ENCODE results near the gene CCSER2. TPM values are rescaled to one million over a fixed set of nuclear protein-coding genes. Genes with fewer than 3 reads are reported as not detected.

CCSER2 gene
- total RNA-seq, 1 donor from 2014 or later, result 80.2 TPM

- H3K27me3 Mint-ChIP-seq (ENCODE audit: unreplicated experiment), result no peaks in the 10 kb centered on the region
- H3K9me3 Mint-ChIP-seq (ENCODE audit: unreplicated experiment), result peaks cover 13% of the 10 kb centered on the region
- H3K4me3 Mint-ChIP-seq (ENCODE audit: unreplicated experiment), result no peak overlapping the region
- TF ChIP-seq CTCF (IDR thresholded peaks at IDR 0.05; ENCODE audit: unreplicated experiment), result no peak
- H3K36me3 Mint-ChIP-seq (ENCODE audit: low read depth, unreplicated experiment), result peaks cover 56% of the 10 kb centered on the region
- H3K27ac Mint-ChIP-seq (ENCODE audit: unreplicated experiment), result no peak overlapping the region
- no peak for DNase-seq (ENCODE audit: low spot score)
- no peaks in the 10 kb centered on the region for H3K4me1 Mint-ChIP-seq (ENCODE audit: unreplicated experiment)
These were observed 87.3 kb downstream of the CCSER2 start for GRCh38 chr10:84415539-84416244.

DNA sequence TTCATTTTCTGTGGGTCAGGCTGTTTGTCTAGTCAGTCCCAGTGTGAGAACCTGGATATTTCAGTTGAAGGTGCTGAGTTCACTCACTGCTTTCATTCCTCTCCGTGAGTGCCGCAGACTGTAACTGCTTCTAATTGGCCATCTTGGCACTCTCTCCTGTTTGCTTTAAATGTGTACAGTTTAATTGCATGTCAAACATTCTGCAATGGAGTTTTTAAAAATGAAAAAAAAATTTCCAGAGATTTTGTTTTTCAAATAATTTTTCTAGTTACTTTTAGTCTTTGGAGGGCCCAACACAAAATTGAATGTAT lies 87.8 kb downstream of the CCSER2 start:
- Mint-ChIP-seq H3K9me3 (ENCODE audit: unreplicated experiment) (peaks cover 13% of the 10 kb centered on the region), H3K36me3 (ENCODE audit: low read depth, unreplicated experiment) (peaks cover 55% of the 10 kb centered on the region), H3K27ac (ENCODE audit: unreplicated experiment) (no peak overlapping the region), H3K4me3 (ENCODE audit: unreplicated experiment) (no peak overlapping the region), H3K27me3 (ENCODE audit: unreplicated experiment) (no peaks in the 10 kb centered on the region), H3K4me1 (ENCODE audit: unreplicated experiment) (peaks cover 3% of the 10 kb centered on the region)
- DNase-seq (ENCODE audit: low spot score), result no peak
- TF ChIP-seq CTCF (IDR thresholded peaks at IDR 0.05; ENCODE audit: unreplicated experiment), result no peak

- peaks cover 26% of the 10 kb centered on the region for H3K36me3 Mint-ChIP-seq (ENCODE audit: low read depth, unreplicated experiment)
These were observed 95.3 kb downstream of the CCSER2 start for GRCh38 chr10:84423719-84424118.

GRCh38 chr10:84424731-84425167 lies 96.4 kb downstream of the CCSER2 start:
- no peak for TF ChIP-seq CTCF (IDR thresholded peaks at IDR 0.05; ENCODE audit: unreplicated experiment)
- DNase-seq (ENCODE audit: low spot score), result peak; percentile 32
- Mint-ChIP-seq H3K36me3 (ENCODE audit: low read depth, unreplicated experiment) (peaks cover 20% of the 10 kb centered on the region), H3K27me3 (ENCODE audit: unreplicated experiment) (no peaks in the 10 kb centered on the region), H3K4me3 (ENCODE audit: unreplicated experiment) (no peak overlapping the region), H3K9me3 (ENCODE audit: unreplicated experiment) (no peaks in the 10 kb centered on the region), H3K27ac (ENCODE audit: unreplicated experiment) (peak overlapping the region; percentile 88), H3K4me1 (ENCODE audit: unreplicated experiment) (peaks cover 16% of the 10 kb centered on the region)

More at GRCh38 chr10:84423719-84424118, 95.3 kb downstream of the CCSER2 start:
- Mint-ChIP-seq H3K4me1 (ENCODE audit: unreplicated experiment) (peaks cover 16% of the 10 kb centered on the region), H3K27ac (ENCODE audit: unreplicated experiment) (peak overlapping the region; percentile 6), H3K9me3 (ENCODE audit: unreplicated experiment) (no peaks in the 10 kb centered on the region), H3K4me3 (ENCODE audit: unreplicated experiment) (no peak overlapping the region), H3K27me3 (ENCODE audit: unreplicated experiment) (no peaks in the 10 kb centered on the region)
- no peak for TF ChIP-seq CTCF (IDR thresholded peaks at IDR 0.05; ENCODE audit: unreplicated experiment)
- no peak for DNase-seq (ENCODE audit: low spot score)

DNA sequence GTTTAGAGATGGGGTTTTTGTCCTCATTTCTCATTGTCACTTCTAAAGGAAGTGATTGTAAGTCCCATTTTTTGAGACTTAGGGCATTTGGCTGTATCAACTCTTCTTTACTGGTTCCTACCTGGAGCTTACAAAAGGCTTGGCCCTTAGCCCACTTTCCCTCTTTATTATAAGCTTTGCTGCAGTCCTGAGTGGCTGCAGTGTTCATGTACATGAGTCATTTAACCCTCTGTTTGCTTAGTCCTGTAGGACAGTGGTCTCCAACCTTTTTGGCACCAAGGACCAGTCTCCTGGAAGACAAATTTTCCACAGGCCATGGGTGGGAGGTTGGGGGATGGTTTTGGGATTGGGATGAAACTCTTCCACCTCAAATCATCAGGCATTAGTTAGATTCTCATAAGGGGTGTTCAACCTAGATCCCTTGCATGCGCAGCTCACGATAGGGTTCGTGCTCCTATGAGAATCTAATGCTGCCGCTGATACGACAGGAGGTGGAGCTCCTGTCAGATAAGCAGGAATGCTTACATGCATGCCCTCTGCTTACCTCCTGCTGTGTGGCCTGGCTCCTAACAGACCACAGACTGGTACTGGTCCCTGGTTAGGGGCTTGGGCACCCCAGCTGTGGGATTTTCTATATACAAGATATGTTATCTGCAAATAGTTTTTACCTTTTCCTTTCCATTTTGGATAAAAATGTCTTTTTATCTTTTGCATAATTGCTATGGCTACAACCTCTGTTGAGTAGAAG lies 99.7 kb downstream of the CCSER2 start:
- Mint-ChIP-seq H3K9me3 (ENCODE audit: unreplicated experiment) (no peaks in the 10 kb centered on the region), H3K4me1 (ENCODE audit: unreplicated experiment) (peaks cover 8% of the 10 kb centered on the region), H3K4me3 (ENCODE audit: unreplicated experiment) (no peak overlapping the region), H3K27ac (ENCODE audit: unreplicated experiment) (no peak overlapping the region), H3K36me3 (ENCODE audit: low read depth, unreplicated experiment) (no peaks in the 10 kb centered on the region), H3K27me3 (ENCODE audit: unreplicated experiment) (no peaks in the 10 kb centered on the region)
- TF ChIP-seq CTCF (IDR thresholded peaks at IDR 0.05; ENCODE audit: unreplicated experiment), result no peak
- no peak for DNase-seq (ENCODE audit: low spot score)
